ENCODE results near the gene EXT2.

GRCh38 chr11:44149651-44150050, 54.2 kb downstream of the EXT2 start:
- TF ChIP-seq POLR2A (IDR thresholded peaks at IDR 0.05): no peak
- no peak for TF ChIP-seq CTCF (IDR thresholded peaks at IDR 0.05)
